Effector CD8-positive, alpha-beta T cell (primary cell): Measurements from ENCODE around the gene PLCE1.

Source experiments
- DNase-seq: peaks from one replicate; lab custom pipeline; 2025; lab: John Stamatoyannopoulos, UW

PLCE1 gene

GRCh38 chr10:93994438-93994801 is 689 bp downstream of the PLCE1 start:
- DNase-seq: no peak

GRCh38 chr10:93995182-93995581 is 1.5 kb downstream of the PLCE1 start:
- DNase-seq: no peak

- no peak for DNase-seq
These were observed 2.0 kb downstream of the PLCE1 start for GRCh38 chr10:93995598-93996271.

- DNase-seq: no peak
These were observed 2.8 kb downstream of the PLCE1 start for GRCh38 chr10:93996551-93996950.

- no peak for DNase-seq
These were observed 3.8 kb downstream of the PLCE1 start for GRCh38 chr10:93997546-93997945.

GRCh38 chr10:93999401-93999851 is 5.7 kb downstream of the PLCE1 start:
- DNase-seq: no peak

GRCh38 chr10:94000638-94001415 is 7.1 kb downstream of the PLCE1 start:
- DNase-seq: no peak

- no peak for DNase-seq
These were observed 7.7 kb downstream of the PLCE1 start for GRCh38 chr10:94001416-94001810.

- no peak for DNase-seq
These were observed 8.4 kb downstream of the PLCE1 start for GRCh38 chr10:94002156-94002555.

GRCh38 chr10:94003488-94003887 is 9.8 kb downstream of the PLCE1 start:
- DNase-seq: no peak

- DNase-seq: no peak
These were observed 11.3 kb downstream of the PLCE1 start for GRCh38 chr10:94005050-94005449.

GRCh38 chr10:94006591-94007550 is 13.1 kb downstream of the PLCE1 start:
- DNase-seq: no peak

GRCh38 chr10:94008526-94008925 is 14.8 kb downstream of the PLCE1 start:
- no peak for DNase-seq

GRCh38 chr10:94010116-94010515 is 16.4 kb downstream of the PLCE1 start:
- DNase-seq: no peak

GRCh38 chr10:94010886-94011285 is 17.2 kb downstream of the PLCE1 start:
- no peak for DNase-seq

GRCh38 chr10:94011296-94011695 is 17.6 kb downstream of the PLCE1 start:
- no peak for DNase-seq

- DNase-seq: no peak
These were observed 19.1 kb downstream of the PLCE1 start for GRCh38 chr10:94012834-94013233.

- DNase-seq: no peak
These were observed 19.6 kb downstream of the PLCE1 start for GRCh38 chr10:94013331-94013760.

- DNase-seq: no peak
These were observed 20.6 kb downstream of the PLCE1 start for GRCh38 chr10:94014304-94014703.

GRCh38 chr10:94016727-94017714 is 23.3 kb downstream of the PLCE1 start:
- no peak for DNase-seq

GRCh38 chr10:94018107-94018506 is 24.4 kb downstream of the PLCE1 start:
- no peak for DNase-seq
